Fibroblast of lung (primary cell): ENCODE results near the gene SLC24A5. TPM values are rescaled to one million over a fixed set of nuclear protein-coding genes. Genes with fewer than 3 reads are reported as not detected.
A peak's percentile ranks its signal among the peaks of the same experiment; 100 is the strongest.

Experiments
- DNase-seq, 2 donors: peaks; one replicate each; pipeline versions ENCODE4 v3.0.0 to v3.0.0-alpha.2; 2010; ENCODE audit warnings: low read depth in 2 of 2
- H2AFZ ChIP-seq: 2 replicates; pipeline ENCODE4 v1.5.1; 2012; ENCODE audit warnings: low read length, control low read depth, inconsistent platforms
- H3K27ac ChIP-seq: 2 replicates; pipeline ENCODE4 v1.5.1; 2011; ENCODE audit warnings: low read length, control low read depth; ENCODE audit not compliant: insufficient read depth
- H3K27me3 ChIP-seq: 2 replicates; pipeline ENCODE4 v1.5.1; 2011; ENCODE audit warnings: mild to moderate bottlenecking, low read length; ENCODE audit not compliant: control insufficient read depth, insufficient read depth
- H3K36me3 ChIP-seq: 2 replicates; pipeline ENCODE4 v1.5.1; 2011; ENCODE audit warnings: low read length; ENCODE audit not compliant: control insufficient read depth, insufficient read depth
- H3K4me1 ChIP-seq: 2 replicates; pipeline ENCODE4 v1.5.1; 2011; ENCODE audit warnings: low read length; ENCODE audit not compliant: control insufficient read depth, insufficient read depth; ENCODE audit errors: extremely low read depth
- H3K4me2 ChIP-seq: 2 replicates; pipeline ENCODE4 v1.5.1; 2011; ENCODE audit warnings: low read length, control low read depth; ENCODE audit not compliant: insufficient read depth; ENCODE audit errors: extremely low read depth
- H3K4me3 ChIP-seq, 4 experiments: fragments of 200-600 bp in 1 of 4; sonication (generic) in 1 of 4; replicated peaks in 1 of 4; 2 replicates each; pipeline ENCODE4 v1.5.1; 2011 to 2016; ENCODE audit warnings: low read length in 4 of 4, low read depth in 3 of 4, mild to moderate bottlenecking in 3 of 4, control low read depth in 2 of 4, inconsistent platforms in 1 of 4, mixed read lengths in 1 of 4; ENCODE audit not compliant: insufficient read depth in 1 of 4; ENCODE audit errors: control extremely low read depth in 1 of 4
- H3K79me2 ChIP-seq: 2 replicates; pipeline ENCODE4 v1.5.1; 2012; ENCODE audit warnings: mild to moderate bottlenecking, low read length, inconsistent platforms; ENCODE audit not compliant: control insufficient read depth, insufficient read depth
- H3K9ac ChIP-seq: 2 replicates; pipeline ENCODE4 v1.5.1; 2011; ENCODE audit warnings: mild to moderate bottlenecking, low read length, control low read depth; ENCODE audit not compliant: insufficient read depth
- H3K9me3 ChIP-seq: 2 replicates; pipeline ENCODE4 v1.5.1; 2012; ENCODE audit warnings: low read depth, low read length; ENCODE audit not compliant: control insufficient read depth, insufficient read depth
- H4K20me1 ChIP-seq: 2 replicates; pipeline ENCODE4 v1.5.1; 2011; ENCODE audit warnings: low read length; ENCODE audit not compliant: control insufficient read depth, insufficient read depth; ENCODE audit errors: extremely low read depth
- CTCF ChIP-seq, 2 donors: IDR thresholded peaks in 1 of 2; conservative IDR thresholded peaks in 1 of 2; 1 replicate in 1 of 2; 2 replicates in 1 of 2; pipeline ENCODE4 v1.5.1; 2011 to 2012; ENCODE audit warnings: low read length in 2 of 2, control low read depth in 1 of 2, inconsistent platforms in 1 of 2, low read depth in 1 of 2, mild to moderate bottlenecking in 1 of 2
- EZH2 ChIP-seq: IDR thresholded peaks from 2 replicates; pipeline ENCODE4 v1.5.1; 2012; ENCODE audit warnings: low read length, control low read depth, mild to moderate bottlenecking; ENCODE audit errors: missing control alignments
- polyA plus RNA-seq, 2 donors: library from polyadenylated mRNA; depleted of rRNA in 1 of 2; stranded (reverse) in 1 of 2; unstranded in 1 of 2; fragments of >200 nt; gene quantifications; 2 replicates each; pipeline ENCODE4 v1.2.1, GENCODE V29; 2011 to 2012; ENCODE audit warnings: missing spikeins in 1 of 2
- total RNA-seq: library from RNA; depleted of rRNA; stranded (reverse); fragments of >200 nt; gene quantifications from 2 replicates; pipeline ENCODE4 v1.2.1, GENCODE V29; 2014

Gene SLC24A5
- total and polyA plus RNA-seq, 2 donors (not counting 1 experiment from before 2014, with no cell fraction given) = not detected

GRCh38 chr15:48131324-48131723 lies 10.5 kb downstream of the SLC24A5 start:
- Histone ChIP-seq H4K20me1 (no peaks in the 10 kb centered on the region), H3K4me3 (no peak overlapping the region), H3K4me2 (no peak overlapping the region), H3K27ac (no peak overlapping the region), H3K4me1 (no peaks in the 10 kb centered on the region), H3K27me3 (no peaks in the 10 kb centered on the region), H3K79me2 (no peaks in the 10 kb centered on the region), H3K9me3 (no peaks in the 10 kb centered on the region), H2AFZ (no peak overlapping the region), H3K9ac (no peak overlapping the region), H3K36me3 (no peaks in the 10 kb centered on the region)
- TF ChIP-seq CTCF (conservative IDR thresholded peaks at IDR 0.05 in 1 of 2, IDR thresholded peaks at IDR 0.05 in 1 of 2; ENCODE audit: low read depth in 1 of 2, low read length in 2 of 2) = no peak
- TF ChIP-seq EZH2 = no peak
- no peak for DNase-seq

GRCh38 chr15:48132874-48133273 lies 12.1 kb downstream of the SLC24A5 start:
- Histone ChIP-seq H2AFZ (no peak overlapping the region), H3K4me2 (no peak overlapping the region), H3K9ac (no peak overlapping the region), H4K20me1 (no peaks in the 10 kb centered on the region), H3K4me1 (no peaks in the 10 kb centered on the region), H3K27ac (no peak overlapping the region), H3K9me3 (no peaks in the 10 kb centered on the region), H3K36me3 (no peaks in the 10 kb centered on the region), H3K79me2 (no peaks in the 10 kb centered on the region), H3K27me3 (no peaks in the 10 kb centered on the region), H3K4me3 (no peak overlapping the region)
- TF ChIP-seq EZH2 (no peak), CTCF (conservative IDR thresholded peaks at IDR 0.05 in 1 of 2, IDR thresholded peaks at IDR 0.05 in 1 of 2; ENCODE audit: low read depth in 1 of 2, low read length in 2 of 2) (no peak)
- DNase-seq = no peak

GRCh38 chr15:48143856-48144255 lies 23.1 kb downstream of the SLC24A5 start:
- Histone ChIP-seq H3K9me3 (no peaks in the 10 kb centered on the region), H3K4me1 (peaks cover 5% of the 10 kb centered on the region), H3K4me2 (peak overlapping the region; percentile 64), H3K79me2 (no peaks in the 10 kb centered on the region), H4K20me1 (no peaks in the 10 kb centered on the region), H3K27me3 (no peaks in the 10 kb centered on the region), H3K27ac (no peak overlapping the region), H3K9ac (no peak overlapping the region), H2AFZ (no peak overlapping the region), H3K36me3 (no peaks in the 10 kb centered on the region), H3K4me3 (peak overlapping the region in 1 of 4 experiments; percentile 26)
- no peak for TF ChIP-seq CTCF (conservative IDR thresholded peaks at IDR 0.05 in 1 of 2, IDR thresholded peaks at IDR 0.05 in 1 of 2; ENCODE audit: low read depth in 1 of 2, low read length in 2 of 2)
- TF ChIP-seq EZH2 = no peak
- peak; percentile 27 to 62 for DNase-seq
